Measurements from ENCODE around the gene CHMP4B.

- TF ChIP-seq CTCF (IDR thresholded peaks at IDR 0.05) (no peak), POLR2A (IDR thresholded peaks at IDR 0.05) (no peak)
Observed at GRCh38 chr20:33781945-33782344, 29.2 kb upstream of the CHMP4B start.
